NB4 (cell line): ENCODE data around the gene DOCK2.

Source experiments
- POLR2A ChIP-seq: IDR thresholded peaks from 2 replicates; pipeline ENCODE4 v1.6.1; 2011; ENCODE audit warnings: mild to moderate bottlenecking; ENCODE audit not compliant: insufficient read length; ENCODE audit errors: extremely low read depth
- TF ChIP-seq, protein P1 (sequence below): IDR thresholded peaks from one replicate; pipeline ENCODE4 v1.5.1; 2012; ENCODE audit warnings: low read depth, low read length

- TF ChIP-seq, protein P1, sequence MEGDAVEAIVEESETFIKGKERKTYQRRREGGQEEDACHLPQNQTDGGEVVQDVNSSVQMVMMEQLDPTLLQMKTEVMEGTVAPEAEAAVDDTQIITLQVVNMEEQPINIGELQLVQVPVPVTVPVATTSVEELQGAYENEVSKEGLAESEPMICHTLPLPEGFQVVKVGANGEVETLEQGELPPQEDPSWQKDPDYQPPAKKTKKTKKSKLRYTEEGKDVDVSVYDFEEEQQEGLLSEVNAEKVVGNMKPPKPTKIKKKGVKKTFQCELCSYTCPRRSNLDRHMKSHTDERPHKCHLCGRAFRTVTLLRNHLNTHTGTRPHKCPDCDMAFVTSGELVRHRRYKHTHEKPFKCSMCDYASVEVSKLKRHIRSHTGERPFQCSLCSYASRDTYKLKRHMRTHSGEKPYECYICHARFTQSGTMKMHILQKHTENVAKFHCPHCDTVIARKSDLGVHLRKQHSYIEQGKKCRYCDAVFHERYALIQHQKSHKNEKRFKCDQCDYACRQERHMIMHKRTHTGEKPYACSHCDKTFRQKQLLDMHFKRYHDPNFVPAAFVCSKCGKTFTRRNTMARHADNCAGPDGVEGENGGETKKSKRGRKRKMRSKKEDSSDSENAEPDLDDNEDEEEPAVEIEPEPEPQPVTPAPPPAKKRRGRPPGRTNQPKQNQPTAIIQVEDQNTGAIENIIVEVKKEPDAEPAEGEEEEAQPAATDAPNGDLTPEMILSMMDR = no peak
- TF ChIP-seq POLR2A = no peak
Measured at GRCh38 chr5:169856571-169856970, 219.5 kb downstream of the DOCK2 start.
